A549 (cell line): Measurements from ENCODE around the gene HEXD.

ENCODE experiments used
- E2F6 ChIP-seq: IDR thresholded peaks from 2 replicates; pipeline ENCODE4 v1.6.1; 2012; ENCODE audit warnings: low read depth, borderline replicate concordance
- TF ChIP-seq, protein P1 (sequence below): fragments of >200 bp; sonication (Bioruptor Twin); formaldehyde crosslinking; IDR thresholded peaks from 3 replicates; pipeline ENCODE4 v1.5.1; 2016

GRCh38 chr17:82371333-82372248, 46.6 kb upstream of the HEXD start, which contains the start of gene UTS2R:
- TF ChIP-seq, protein P1, sequence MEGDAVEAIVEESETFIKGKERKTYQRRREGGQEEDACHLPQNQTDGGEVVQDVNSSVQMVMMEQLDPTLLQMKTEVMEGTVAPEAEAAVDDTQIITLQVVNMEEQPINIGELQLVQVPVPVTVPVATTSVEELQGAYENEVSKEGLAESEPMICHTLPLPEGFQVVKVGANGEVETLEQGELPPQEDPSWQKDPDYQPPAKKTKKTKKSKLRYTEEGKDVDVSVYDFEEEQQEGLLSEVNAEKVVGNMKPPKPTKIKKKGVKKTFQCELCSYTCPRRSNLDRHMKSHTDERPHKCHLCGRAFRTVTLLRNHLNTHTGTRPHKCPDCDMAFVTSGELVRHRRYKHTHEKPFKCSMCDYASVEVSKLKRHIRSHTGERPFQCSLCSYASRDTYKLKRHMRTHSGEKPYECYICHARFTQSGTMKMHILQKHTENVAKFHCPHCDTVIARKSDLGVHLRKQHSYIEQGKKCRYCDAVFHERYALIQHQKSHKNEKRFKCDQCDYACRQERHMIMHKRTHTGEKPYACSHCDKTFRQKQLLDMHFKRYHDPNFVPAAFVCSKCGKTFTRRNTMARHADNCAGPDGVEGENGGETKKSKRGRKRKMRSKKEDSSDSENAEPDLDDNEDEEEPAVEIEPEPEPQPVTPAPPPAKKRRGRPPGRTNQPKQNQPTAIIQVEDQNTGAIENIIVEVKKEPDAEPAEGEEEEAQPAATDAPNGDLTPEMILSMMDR: no peak
- TF ChIP-seq E2F6: no peak
